ENCODE measurements around the gene ONECUT1.

DNA sequence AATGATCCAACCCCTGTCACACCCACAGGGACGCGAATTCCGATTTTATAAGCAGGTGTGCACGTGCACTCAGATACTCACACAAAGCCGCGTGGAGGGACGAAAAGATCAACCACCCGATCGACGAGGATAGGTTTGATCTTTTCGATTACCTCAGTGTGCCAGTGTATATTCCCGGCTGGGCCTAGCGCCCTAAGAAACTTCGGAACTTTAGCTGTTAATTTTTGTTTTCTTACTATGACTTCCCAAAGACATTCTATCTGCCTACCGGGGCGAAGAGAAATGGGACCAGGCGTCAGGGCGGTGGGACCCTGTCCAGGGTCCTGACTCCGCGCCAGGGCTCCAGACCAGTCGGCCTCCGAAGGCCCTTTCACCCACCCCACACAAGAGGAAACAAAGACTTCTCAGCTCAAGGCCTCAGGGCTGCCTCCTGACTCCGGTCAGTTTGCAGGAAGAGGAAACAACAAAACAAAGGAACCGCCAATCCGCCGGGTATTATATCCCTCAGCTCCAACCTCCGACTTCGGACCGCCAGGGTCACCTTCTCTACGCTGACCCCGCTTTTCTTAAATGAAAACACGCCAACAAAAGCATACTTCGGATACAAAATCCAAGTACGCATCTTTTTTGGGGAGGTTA lies 6.8 kb downstream of the ONECUT1 start:
- TF ChIP-seq GATA3 (IDR thresholded peaks at IDR 0.05; ENCODE audit: low read depth, low read length), result no peak
- TF ChIP-seq GATA2 (IDR thresholded peaks at IDR 0.05; ENCODE audit: low read depth, low read length), result no peak
